Amniotic epithelial cell (primary cell): ENCODE measurements around the gene PDHA1.

Source experiments
- DNase-seq: peaks from one replicate; pipeline ENCODE4 v3.0.0-alpha.2; 2010; ENCODE audit warnings: low read depth

Gene PDHA1

GRCh38 chrX:19343535-19344408 lies at the start of gene PDHA1:
PDHA1 (plus strand) TSS chrX:19343927; CDS start chrX:19344038, 111 bp downstream.
- peak; percentile 85 for DNase-seq

GRCh38 chrX:19303256-19303880 lies 40.4 kb upstream of the PDHA1 start:
- DNase-seq: peak; percentile 71

- DNase-seq: no peak
These were observed 17.2 kb upstream of the PDHA1 start for GRCh38 chrX:19326567-19326966.

- DNase-seq: no peak
These were observed 11.9 kb upstream of the PDHA1 start for GRCh38 chrX:19331831-19332230.

GRCh38 chrX:19332983-19333382 lies 10.7 kb upstream of the PDHA1 start:
- no peak for DNase-seq

GRCh38 chrX:19334945-19335626 lies 8.6 kb upstream of the PDHA1 start:
- DNase-seq: peak; percentile 30

- DNase-seq: no peak
These were observed 1.3 kb upstream of the PDHA1 start for GRCh38 chrX:19342331-19342906.

GRCh38 chrX:19343085-19343534 lies 617 bp upstream of the PDHA1 start:
- DNase-seq: no peak

GRCh38 chrX:19344661-19345060 lies 934 bp downstream of the PDHA1 start:
- no peak for DNase-seq

- peak; percentile 17 for DNase-seq
These were observed 4.2 kb downstream of the PDHA1 start for GRCh38 chrX:19347916-19348315.

GRCh38 chrX:19349264-19349663 lies 5.5 kb downstream of the PDHA1 start:
- no peak for DNase-seq

- no peak for DNase-seq
These were observed 7.2 kb downstream of the PDHA1 start for GRCh38 chrX:19350941-19351384.

- DNase-seq: no peak
These were observed 10.9 kb downstream of the PDHA1 start for GRCh38 chrX:19354625-19355024.

- DNase-seq: no peak
These were observed 14.8 kb downstream of the PDHA1 start for GRCh38 chrX:19358521-19358920.

- no peak for DNase-seq
These were observed 17.2 kb downstream of the PDHA1 start for GRCh38 chrX:19360903-19361302.

- DNase-seq: peak; percentile 60
These were observed 18.0 kb downstream of the PDHA1 start for GRCh38 chrX:19361701-19362100.

- DNase-seq: no peak
These were observed 24.8 kb downstream of the PDHA1 start for GRCh38 chrX:19368576-19368975.

- DNase-seq: peak; percentile 18
These were observed 26.3 kb downstream of the PDHA1 start for GRCh38 chrX:19370061-19370460.

GRCh38 chrX:19372170-19372546 lies 28.4 kb downstream of the PDHA1 start:
- DNase-seq: peak; percentile 57

- DNase-seq: no peak
These were observed 29.0 kb downstream of the PDHA1 start for GRCh38 chrX:19372547-19373331.

- no peak for DNase-seq
These were observed 29.7 kb downstream of the PDHA1 start for GRCh38 chrX:19373351-19373891.
